GM21528 (cell line): ENCODE data around the gene AEN.

Experiments
- ATAC-seq: cut with Tn5 transposase; IDR thresholded peaks from one replicate; pipeline ENCODE4 v1.9.1; 2021; ENCODE audit warnings: mild to moderate bottlenecking, moderate library complexity; ENCODE audit not compliant: unreplicated experiment, low FRiP score

The AEN gene

DNA sequence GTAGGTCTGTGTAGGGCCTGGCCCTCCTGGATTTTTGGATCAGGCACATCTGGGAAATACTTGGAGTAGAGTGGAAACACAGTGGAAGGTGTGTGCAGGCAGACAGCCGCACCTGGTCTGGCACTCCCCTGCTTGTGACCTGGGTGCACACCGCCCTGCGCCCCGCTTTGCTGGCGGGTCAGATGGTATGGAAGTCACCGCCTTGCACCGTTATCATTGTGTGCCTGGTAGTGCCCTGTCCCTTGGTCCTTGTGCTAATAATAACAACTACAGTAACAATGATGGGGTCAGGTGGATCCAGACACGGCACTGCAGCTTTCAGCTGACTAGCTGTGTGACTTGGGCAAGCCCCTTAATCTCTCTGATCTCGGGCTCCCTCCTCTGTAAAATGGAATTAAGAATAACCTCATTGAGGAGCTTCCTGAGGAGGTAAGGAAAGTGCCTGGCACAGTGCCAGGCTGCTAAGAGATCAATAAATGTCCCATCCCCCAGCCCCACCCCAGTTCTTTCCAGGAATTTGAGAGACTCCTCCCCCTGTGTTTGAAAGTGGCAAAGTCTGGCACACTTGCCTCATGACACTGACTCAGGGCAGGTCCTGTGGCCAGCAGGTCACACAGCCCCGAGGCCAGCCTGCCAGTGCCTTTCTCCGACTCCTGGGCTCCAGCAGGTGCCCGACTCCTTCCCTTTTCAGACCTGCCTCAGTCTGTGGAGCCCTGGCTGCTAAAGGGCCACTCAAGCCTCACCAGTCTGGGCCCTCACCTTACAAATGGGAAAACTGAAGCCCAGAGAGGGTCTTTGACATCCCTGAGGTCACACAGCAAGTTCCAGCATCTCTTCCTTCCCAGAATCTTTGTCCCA lies 27.4 kb downstream of the AEN start:
- ATAC-seq: no peak

DNA sequence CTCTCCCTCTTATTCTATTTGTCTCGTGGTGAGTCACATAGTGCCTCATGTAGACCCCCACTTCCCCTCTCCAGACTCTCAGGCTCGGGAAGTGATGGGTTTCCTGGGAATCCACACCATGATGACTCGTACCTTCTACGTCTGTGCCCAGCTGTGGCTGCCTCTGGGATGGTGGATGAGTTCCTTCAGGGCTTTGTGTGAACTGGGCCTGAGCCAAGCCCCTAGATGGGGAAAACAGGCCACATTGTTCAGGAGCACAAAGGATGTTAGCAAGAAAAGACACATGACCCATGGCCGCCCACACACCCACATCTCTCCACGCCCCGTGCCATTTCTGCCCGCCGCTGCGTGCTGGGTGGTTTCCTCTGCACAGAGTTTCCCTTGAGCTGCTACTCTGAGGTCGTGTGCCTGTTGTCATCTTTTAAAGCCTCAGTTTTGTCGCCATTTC lies 28.2 kb downstream of the AEN start:
- ATAC-seq: peak; percentile 46

- no peak for ATAC-seq
Measured at GRCh38 chr15:88649753-88650551, 28.8 kb downstream of the AEN start.

DNA sequence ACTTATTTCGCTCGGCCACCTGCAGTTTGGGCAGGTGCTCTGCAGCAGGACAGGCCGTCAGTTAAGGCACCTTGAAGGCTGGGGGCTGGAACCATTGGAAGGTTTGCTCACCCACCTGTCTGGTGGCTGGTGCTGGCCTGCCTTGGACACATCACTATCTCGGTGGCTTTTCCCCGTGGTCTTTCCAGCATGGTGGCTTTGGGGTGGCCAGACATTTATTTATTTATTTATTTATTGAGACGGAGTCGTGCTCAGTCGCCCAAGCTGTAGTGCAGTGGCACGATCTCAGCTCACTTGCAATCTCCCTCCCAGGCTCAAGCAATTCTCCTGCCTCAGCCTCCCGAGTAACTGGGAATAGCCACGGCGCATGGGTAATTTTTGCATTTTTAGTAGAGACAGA lies 29.4 kb downstream of the AEN start:
- ATAC-seq: no peak

DNA sequence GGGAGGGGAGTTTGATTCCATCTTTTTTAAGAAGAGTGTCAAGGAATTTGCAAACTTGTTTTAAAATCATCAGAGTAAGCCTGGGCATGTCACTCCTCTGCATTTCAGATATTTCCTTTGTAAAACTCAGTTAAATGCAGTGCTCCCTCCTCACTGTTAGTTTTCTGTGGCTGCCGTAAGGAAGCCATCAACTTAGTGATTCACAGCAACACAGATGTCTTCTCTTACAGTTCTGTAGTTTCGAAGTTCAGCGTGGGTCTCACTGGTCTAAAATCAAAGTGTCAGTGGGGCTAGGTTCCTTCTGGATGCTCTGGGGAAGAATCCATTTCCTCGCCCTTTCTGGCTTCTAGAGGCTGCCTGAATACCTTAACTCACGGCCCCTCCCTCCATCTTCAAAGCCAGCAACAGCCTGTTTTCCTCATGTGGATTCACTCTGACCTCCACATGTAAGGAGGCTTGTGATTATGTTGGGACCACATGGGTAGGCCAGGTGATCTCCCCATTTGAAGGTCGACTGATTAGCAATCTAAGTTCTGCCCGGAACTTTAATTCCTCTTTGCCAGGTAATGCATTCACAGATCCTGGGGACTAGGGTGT lies 30.1 kb downstream of the AEN start:
- no peak for ATAC-seq

GRCh38 chr15:88651971-88652370 lies 30.8 kb downstream of the AEN start:
- no peak for ATAC-seq

GRCh38 chr15:88652456-88653199 lies 31.5 kb downstream of the AEN start:
- ATAC-seq: no peak

DNA sequence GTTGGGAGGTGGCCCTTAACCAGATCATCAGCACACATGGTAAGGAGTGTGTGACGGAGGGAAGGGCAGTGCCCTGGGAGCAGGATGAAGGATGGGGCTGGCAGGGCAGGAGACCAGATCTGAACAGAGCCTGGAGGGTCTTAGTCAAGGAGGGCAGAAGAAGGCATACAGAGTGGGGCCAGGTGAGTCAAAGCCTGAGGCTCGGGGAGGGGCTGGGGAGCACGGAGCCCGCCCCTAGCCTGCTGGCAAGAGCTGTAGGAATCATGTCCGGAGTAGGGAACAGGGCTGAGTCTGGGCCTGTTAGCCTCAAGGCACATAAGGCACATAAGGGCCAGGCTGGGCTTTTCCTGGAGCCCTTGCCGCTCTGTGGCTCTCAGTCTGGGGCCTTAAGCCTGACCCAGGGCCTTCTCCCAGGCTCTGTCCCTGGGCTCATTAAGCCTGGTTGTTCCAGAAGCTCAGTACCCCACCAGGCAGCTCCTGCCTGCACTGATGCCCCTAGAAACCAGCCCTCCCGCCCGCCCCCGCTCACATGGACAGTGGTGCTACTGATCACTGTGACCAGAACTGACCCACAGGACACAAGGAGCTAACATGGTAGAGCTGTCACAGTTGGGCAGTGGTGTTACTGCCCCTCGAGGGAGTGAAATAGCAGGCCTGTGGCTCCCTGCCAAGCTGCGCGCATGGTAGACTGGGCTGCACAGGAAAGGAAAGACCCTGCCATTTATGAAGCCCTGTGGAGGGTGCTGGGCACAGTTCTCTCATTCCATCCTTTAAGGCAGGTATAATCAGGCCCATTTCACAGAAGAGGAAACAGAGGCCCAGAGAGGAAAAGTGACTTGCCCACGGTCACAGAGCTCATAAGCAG lies 32.3 kb downstream of the AEN start:
- ATAC-seq: no peak

DNA sequence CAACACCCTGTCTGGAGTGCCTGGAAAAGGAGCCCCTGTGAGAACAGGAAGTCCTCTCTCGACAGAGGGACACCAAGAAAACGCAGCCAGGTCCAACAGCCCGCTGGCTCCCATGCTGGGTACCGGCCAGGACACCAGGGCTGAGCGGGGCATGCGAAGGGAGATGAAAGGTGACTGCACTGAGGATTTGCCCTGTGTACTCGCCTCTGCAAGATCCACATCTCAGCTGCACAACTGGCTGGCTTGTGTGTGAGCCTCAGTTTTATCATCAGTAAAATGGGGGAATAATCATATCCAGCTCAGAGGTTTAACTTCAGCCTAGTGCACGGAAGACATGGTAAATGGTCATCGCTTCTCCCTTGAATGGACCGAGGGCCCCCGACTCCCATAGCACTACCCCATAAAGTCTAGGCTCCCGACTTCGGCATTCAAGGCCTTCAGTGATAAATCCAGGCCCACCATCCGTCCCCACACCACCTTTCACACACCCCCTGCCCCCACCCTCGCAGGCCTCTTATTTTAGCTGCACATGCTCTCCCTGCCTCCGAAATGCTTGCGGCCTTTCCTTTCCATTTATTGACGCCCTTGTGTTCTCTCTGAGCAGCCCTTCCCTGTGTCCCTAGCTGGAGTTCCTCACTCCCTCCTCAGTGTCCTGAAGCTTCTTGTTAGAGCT lies 33.4 kb downstream of the AEN start:
- ATAC-seq: no peak

- ATAC-seq: no peak
Measured at GRCh38 chr15:88655103-88655553, 34.0 kb downstream of the AEN start.

DNA sequence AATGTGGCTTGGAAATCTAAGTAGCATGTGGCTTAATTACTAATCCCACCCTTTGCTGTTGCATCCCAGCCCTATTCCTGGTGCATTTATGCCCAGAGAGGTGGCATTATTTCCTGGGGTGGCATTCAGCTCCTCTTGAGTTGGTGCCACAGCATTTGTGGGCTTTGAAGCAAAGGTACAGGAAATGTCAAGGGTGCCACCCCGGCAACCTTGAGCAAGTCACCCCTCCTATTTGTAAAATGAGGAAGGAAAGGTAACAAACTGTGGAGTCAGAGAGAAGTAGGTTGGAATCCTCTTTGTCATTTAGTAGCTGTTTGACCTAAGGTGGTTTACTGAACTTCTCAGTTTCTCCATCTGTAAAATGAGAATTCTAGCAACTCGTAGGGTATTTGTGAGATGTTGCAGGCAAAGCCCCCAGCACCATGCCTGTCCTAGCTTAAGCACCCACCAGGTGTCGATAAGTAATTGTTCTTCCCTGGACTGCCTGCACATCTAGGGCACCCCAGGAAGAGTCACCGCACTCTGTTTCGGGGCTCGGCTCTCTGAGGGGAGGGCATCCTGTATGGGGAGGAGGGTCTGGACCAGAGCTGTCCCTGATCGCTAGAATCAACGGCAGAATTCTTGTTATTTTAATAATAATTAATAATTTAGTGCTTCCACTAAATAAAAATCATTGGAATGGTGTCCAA lies 34.8 kb downstream of the AEN start:
- no peak for ATAC-seq

GRCh38 chr15:88656760-88657221 lies 35.7 kb downstream of the AEN start:
- ATAC-seq: peak; percentile 91

DNA sequence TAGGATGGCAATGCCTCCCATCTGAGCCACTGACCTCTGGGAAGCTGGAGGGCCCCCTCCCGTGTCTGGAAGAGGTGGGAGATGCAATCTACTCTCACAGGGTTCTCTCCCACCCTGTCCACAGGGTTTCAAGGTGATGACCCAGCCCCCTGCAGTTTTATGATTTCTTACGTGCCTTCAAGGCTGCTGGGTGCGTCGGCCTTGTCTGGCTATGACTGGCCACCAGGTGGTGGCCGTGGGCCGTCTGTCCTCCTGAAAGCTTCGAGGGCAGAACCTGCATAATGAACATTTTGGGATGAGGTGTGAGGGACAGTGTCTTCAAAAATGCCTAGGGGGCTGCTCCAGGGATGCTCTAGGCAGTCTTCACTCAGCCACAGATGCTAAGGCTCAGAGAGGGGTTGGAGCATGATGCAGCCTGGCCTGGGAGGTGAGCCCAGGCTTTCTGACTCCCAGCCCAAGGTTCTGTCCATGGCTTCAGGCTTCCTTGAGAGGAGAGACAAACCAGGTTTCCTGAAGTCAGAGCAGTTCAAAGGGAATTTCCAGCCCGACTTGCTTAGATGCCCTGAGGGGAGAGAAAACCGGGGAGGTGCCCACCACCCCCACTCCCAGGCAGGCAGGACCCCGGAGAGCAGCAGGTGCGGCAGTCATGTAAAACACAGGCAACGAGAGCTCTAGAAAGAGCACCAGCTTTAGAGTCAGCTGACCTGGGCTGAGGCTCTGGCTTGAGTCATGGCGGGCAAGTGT lies 36.4 kb downstream of the AEN start:
- ATAC-seq: peak; percentile 8

DNA sequence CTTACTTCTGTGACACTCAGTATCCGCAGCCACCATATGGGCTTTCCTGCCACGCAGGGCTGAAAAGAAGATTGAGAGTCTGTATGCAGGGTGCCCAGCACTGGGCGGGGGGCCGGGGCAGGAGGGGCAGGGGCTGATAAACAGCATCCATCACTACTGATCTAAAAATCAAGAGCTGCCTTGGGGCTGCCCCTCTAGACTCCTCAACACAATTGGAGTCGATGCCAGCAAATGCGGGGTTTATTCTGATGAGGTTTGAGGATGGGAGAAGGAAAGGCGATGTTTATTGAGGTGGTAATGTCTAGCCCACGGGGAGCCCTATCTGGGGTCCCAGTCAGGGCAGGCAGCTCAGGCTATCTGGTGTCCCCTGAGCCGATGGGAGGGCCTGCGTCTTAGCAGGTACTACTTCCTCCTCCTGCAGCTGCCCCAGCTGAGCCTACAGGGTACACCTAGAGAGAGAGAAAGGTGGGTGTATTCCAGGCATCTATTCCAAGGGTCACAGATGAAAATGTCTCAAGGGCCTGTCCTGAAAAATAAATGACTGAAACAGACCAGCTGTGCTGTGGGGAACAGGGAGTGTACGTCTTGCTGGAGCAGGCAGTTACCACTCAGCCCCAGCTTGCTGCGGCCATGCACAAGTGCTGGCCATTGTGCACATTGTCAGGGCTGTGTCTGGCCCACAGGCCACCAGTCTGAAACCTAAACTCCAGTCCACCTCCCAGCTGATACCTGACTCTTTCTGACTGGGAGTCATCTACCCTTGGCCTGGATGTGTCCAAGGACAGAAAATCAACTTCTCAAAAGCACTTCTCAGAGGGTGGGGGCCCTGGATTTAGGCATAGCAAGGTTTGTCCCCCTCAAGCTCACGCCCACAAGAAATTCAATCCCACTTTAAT lies 37.2 kb downstream of the AEN start:
- no peak for ATAC-seq

GRCh38 chr15:88658972-88659931 lies 38.1 kb downstream of the AEN start:
- no peak for ATAC-seq
